Hindlimb muscle (tissue), 1 donor: Measurements from ENCODE around the gene ZNF784. TPM values are rescaled to one million over a fixed set of nuclear protein-coding genes. Genes with fewer than 3 reads are reported as not detected.
A peak's percentile ranks its signal among the peaks of the same experiment; 100 is the strongest.

Source experiments
- DNase-seq: peaks from one replicate; pipeline ENCODE4 v3.0.0-alpha.2; 2013
- polyA plus RNA-seq: library from polyadenylated mRNA; unstranded; fragments of 120-200 nt; gene quantifications from one replicate; pipeline ENCODE4 v1.2.1, GENCODE V29; 2013; ENCODE audit not compliant: insufficient read length

The ZNF784 gene
- polyA plus RNA-seq, 1 donor = 9.3 TPM

- no peak for DNase-seq
Measured at GRCh38 chr19:55620410-55621204, 3.8 kb downstream of the ZNF784 start.

- DNase-seq = no peak
Measured at GRCh38 chr19:55619286-55619685, 5.1 kb downstream of the ZNF784 start.

GRCh38 chr19:55618426-55618825, 5.9 kb downstream of the ZNF784 start:
- no peak for DNase-seq

GRCh38 chr19:55617426-55617825, 6.9 kb downstream of the ZNF784 start:
- no peak for DNase-seq

GRCh38 chr19:55616395-55616875, 7.9 kb downstream of the ZNF784 start:
- DNase-seq = no peak

GRCh38 chr19:55615543-55616394, 8.6 kb downstream of the ZNF784 start:
- DNase-seq = no peak

- DNase-seq = no peak
Measured at GRCh38 chr19:55614711-55615542, 9.4 kb downstream of the ZNF784 start.

- no peak for DNase-seq
Measured at GRCh38 chr19:55613930-55614710, 10.2 kb downstream of the ZNF784 start.

- DNase-seq = no peak
Measured at GRCh38 chr19:55613396-55613795, 11.0 kb downstream of the ZNF784 start.

GRCh38 chr19:55611983-55612645, 12.3 kb downstream of the ZNF784 start:
- DNase-seq = no peak

GRCh38 chr19:55611300-55611982, 12.9 kb downstream of the ZNF784 start:
- DNase-seq = no peak

- no peak for DNase-seq
Measured at GRCh38 chr19:55609326-55609725, 15.0 kb downstream of the ZNF784 start.

GRCh38 chr19:55606817-55607216, 17.5 kb downstream of the ZNF784 start:
- DNase-seq = no peak

GRCh38 chr19:55606471-55606787, 17.9 kb downstream of the ZNF784 start:
- DNase-seq = no peak

- peak; percentile 81 for DNase-seq
Measured at GRCh38 chr19:55605637-55606470, 18.5 kb downstream of the ZNF784 start, which contains the start of gene ZNF865. Gene ZNF865, plus strand, starts transcription at chr19:55605647. Its CDS starts 7,972 bp downstream, at chr19:55613619.

- DNase-seq = peak; percentile 98
Measured at GRCh38 chr19:55605207-55605636, 19.1 kb downstream of the ZNF784 start.

- no peak for DNase-seq
Measured at GRCh38 chr19:55603581-55604292, 20.6 kb downstream of the ZNF784 start.

GRCh38 chr19:55603115-55603514, 21.3 kb downstream of the ZNF784 start:
- no peak for DNase-seq
